HG02852 (cell line): ENCODE data around the gene KAZN.

ENCODE experiments used
- ATAC-seq: cut with Tn5 transposase; IDR thresholded peaks from one replicate; pipeline ENCODE4 v1.9.1; 2021; ENCODE audit warnings: mild to moderate bottlenecking, moderate library complexity; ENCODE audit not compliant: unreplicated experiment

The KAZN gene

GRCh38 chr1:14875524-14876509 is 277.3 kb downstream of the KAZN start:
- ATAC-seq = no peak

GRCh38 chr1:14876747-14877146 is 278.3 kb downstream of the KAZN start:
- ATAC-seq = no peak

- ATAC-seq = no peak
These were observed 278.7 kb downstream of the KAZN start for GRCh38 chr1:14877224-14877623.

GRCh38 chr1:14878124-14878523 is 279.6 kb downstream of the KAZN start:
- ATAC-seq = no peak

GRCh38 chr1:14878951-14879350 is 280.5 kb downstream of the KAZN start:
- no peak for ATAC-seq

- no peak for ATAC-seq
These were observed 282.2 kb downstream of the KAZN start for GRCh38 chr1:14880456-14881316.

- ATAC-seq = no peak
These were observed 283.5 kb downstream of the KAZN start for GRCh38 chr1:14881775-14882672.

- no peak for ATAC-seq
These were observed 286.2 kb downstream of the KAZN start for GRCh38 chr1:14884614-14885175.

- no peak for ATAC-seq
These were observed 288.6 kb downstream of the KAZN start for GRCh38 chr1:14887044-14887566.

GRCh38 chr1:14887764-14888350 is 289.4 kb downstream of the KAZN start:
- no peak for ATAC-seq

GRCh38 chr1:14888374-14888773 is 289.9 kb downstream of the KAZN start:
- no peak for ATAC-seq

GRCh38 chr1:14889825-14890440 is 291.4 kb downstream of the KAZN start:
- ATAC-seq = no peak

GRCh38 chr1:14891991-14892390 is 293.5 kb downstream of the KAZN start:
- ATAC-seq = no peak

GRCh38 chr1:14894811-14895560 is 296.5 kb downstream of the KAZN start:
- no peak for ATAC-seq

- ATAC-seq = no peak
These were observed 297.2 kb downstream of the KAZN start for GRCh38 chr1:14895727-14896126.

- ATAC-seq = no peak
These were observed 298.0 kb downstream of the KAZN start for GRCh38 chr1:14896381-14897079.

GRCh38 chr1:14897080-14897449 is 298.6 kb downstream of the KAZN start:
- no peak for ATAC-seq

GRCh38 chr1:14897547-14897946 is 299.1 kb downstream of the KAZN start:
- no peak for ATAC-seq
